IMR-90 (cell line): ENCODE results near the gene NHLRC1. TPM values are rescaled to one million over a fixed set of nuclear protein-coding genes. Genes with fewer than 3 reads are reported as not detected.

Experiments used
- ATAC-seq: fragments of 200-7000 bp; cut with Tn5 transposase; 2 replicates; pipeline ENCODE4 v1.9.1; 2020; ENCODE audit warnings: low read depth, mild to moderate bottlenecking, moderate library complexity
- BruUV-seq: library from RNA; stranded (reverse); fragments of 400-500 nt; replicated peaks from 2 replicates; lab custom pipeline; 2021; lab: Mats Ljungman, UMichigan
- CTCF ChIA-PET: fragments of 300-600 bp; formaldehyde crosslinking; extraction: SDS; loops from one replicate; lab custom pipeline; 2021; ENCODE audit warnings: antibody characterized with exemption; lab: Yijun Ruan, JAX
- POLR2A ChIA-PET: fragments of 300-600 bp; sonication (Branson Sonifier 250); formaldehyde crosslinking; loops from one replicate; lab custom pipeline; 2022; ENCODE audit warnings: antibody characterized with exemption; ENCODE audit not compliant: unreplicated experiment; lab: Charles Lee
- DNase-seq: peaks from one replicate; pipeline ENCODE4 v3.0.0; 2013
- H2AFZ ChIP-seq: replicated peaks from 2 replicates; pipeline ENCODE3; 2013; ENCODE audit warnings: low read length, mild to moderate bottlenecking; ENCODE audit not compliant: poor library complexity
- H2AK5ac ChIP-seq: 2 replicates; pipeline ENCODE4 v1.6.1; 2013; ENCODE audit warnings: low read depth, low read length, inconsistent platforms
- H2AK9ac ChIP-seq: replicated peaks from 2 replicates; pipeline ENCODE3; 2013; ENCODE audit warnings: mild to moderate bottlenecking, low read depth, low read length, moderate library complexity; ENCODE audit not compliant: poor library complexity
- H2BK120ac ChIP-seq: 2 replicates; pipeline ENCODE4 v1.6.1; 2013; ENCODE audit warnings: low read depth, low read length, inconsistent platforms
- H2BK15ac ChIP-seq: 3 replicates; pipeline ENCODE4 v1.6.1; 2013; ENCODE audit warnings: low read depth, low read length, inconsistent platforms
- H2BK20ac ChIP-seq: 2 replicates; pipeline ENCODE4 v1.6.1; 2013; ENCODE audit warnings: low read depth, mild to moderate bottlenecking, inconsistent platforms, low read length, moderate library complexity
- H2BK5ac ChIP-seq: 2 replicates; pipeline ENCODE4 v1.6.1; 2013; ENCODE audit warnings: mild to moderate bottlenecking, low read depth, low read length, inconsistent platforms; ENCODE audit not compliant: poor library complexity, severe bottlenecking
- H3K14ac ChIP-seq: replicated peaks from 2 replicates; pipeline ENCODE4 v1.6.1; 2013; ENCODE audit warnings: low read depth, low read length, inconsistent platforms
- H3K18ac ChIP-seq: 2 replicates; pipeline ENCODE4 v1.6.1; 2013; ENCODE audit warnings: low read depth, low read length, control low read depth
- H3K23ac ChIP-seq: 2 replicates; pipeline ENCODE4 v1.6.1; 2013; ENCODE audit warnings: low read depth, low read length, inconsistent platforms
- H3K27ac ChIP-seq: 2 replicates; pipeline ENCODE4 v1.5.1; 2013; ENCODE audit warnings: mild to moderate bottlenecking, control low read depth, low read length; ENCODE audit not compliant: insufficient read depth
- H3K27me3 ChIP-seq: 2 replicates; pipeline ENCODE4 v1.6.1; 2013; ENCODE audit warnings: low read length; ENCODE audit not compliant: control insufficient read depth, insufficient read depth
- H3K36me3 ChIP-seq: 2 replicates; pipeline ENCODE4 v1.6.1; 2013; ENCODE audit warnings: low read length, mixed read lengths; ENCODE audit not compliant: control insufficient read depth, insufficient read depth
- H3K4ac ChIP-seq: 2 replicates; pipeline ENCODE4 v1.6.1; 2013; ENCODE audit warnings: low read depth, low read length, inconsistent platforms
- H3K4me1 ChIP-seq: 2 replicates; pipeline ENCODE4 v1.6.1; 2013; ENCODE audit warnings: low read length, mixed read lengths; ENCODE audit not compliant: control insufficient read depth, insufficient read depth
- H3K4me2 ChIP-seq: 2 replicates; pipeline ENCODE4 v1.6.1; 2013; ENCODE audit warnings: low read depth, mild to moderate bottlenecking, control low read depth, low read length, moderate library complexity
- H3K4me3 ChIP-seq: 2 replicates; pipeline ENCODE4 v1.5.1; 2013; ENCODE audit warnings: low read depth, mild to moderate bottlenecking, control low read depth, low read length, moderate library complexity; ENCODE audit not compliant: insufficient read depth
- H3K56ac ChIP-seq: 2 replicates; pipeline ENCODE4 v1.6.1; 2013; ENCODE audit warnings: low read length, inconsistent platforms; ENCODE audit not compliant: insufficient read depth; ENCODE audit errors: extremely low read depth
- H3K79me1 ChIP-seq, 2 experiments: 2 replicates each; pipeline ENCODE4 v1.6.1; 2013; ENCODE audit warnings: low read length in 2 of 2, inconsistent platforms in 1 of 2, low read depth in 1 of 2
- H3K9ac ChIP-seq: 2 replicates; pipeline ENCODE4 v1.6.1; 2013; ENCODE audit warnings: low read depth, low read length, control low read depth
- H3K9me1 ChIP-seq: 2 replicates; pipeline ENCODE4 v1.6.1; 2013; ENCODE audit warnings: low read length, inconsistent platforms; ENCODE audit not compliant: insufficient read depth
- H3K9me3 ChIP-seq: 2 replicates; pipeline ENCODE4 v1.6.1; 2013; ENCODE audit warnings: low read length; ENCODE audit not compliant: control insufficient read depth, insufficient read depth
- H4K20me1 ChIP-seq: 2 replicates; pipeline ENCODE4 v1.6.1; 2013; ENCODE audit warnings: low read length, inconsistent platforms; ENCODE audit not compliant: insufficient read depth
- H4K5ac ChIP-seq: 2 replicates; pipeline ENCODE4 v1.6.1; 2013; ENCODE audit warnings: mild to moderate bottlenecking, low read depth, low read length, control low read depth
- H4K8ac ChIP-seq, 2 experiments: 2 replicates each; pipeline ENCODE4 v1.6.1; 2013; ENCODE audit warnings: low read depth in 2 of 2, low read length in 2 of 2, control low read depth in 1 of 2, inconsistent platforms in 1 of 2
- H4K91ac ChIP-seq: 2 replicates; pipeline ENCODE4 v1.6.1; 2013; ENCODE audit warnings: low read depth, low read length, inconsistent platforms; ENCODE audit not compliant: insufficient read depth
- BHLHE40 ChIP-seq: fragments of 150-350 bp; IDR thresholded peaks from 2 replicates; pipeline ENCODE4 v1.6.1; 2016; ENCODE audit warnings: mild to moderate bottlenecking, low read depth, low read length
- MAZ ChIP-seq: IDR thresholded peaks from 2 replicates; pipeline ENCODE4 v1.6.1; 2012; ENCODE audit warnings: low read depth, mild to moderate bottlenecking, low read length, improper control_type of control experiment, moderate library complexity, borderline replicate concordance
- RCOR1 ChIP-seq: IDR thresholded peaks from 2 replicates; pipeline ENCODE4 v1.6.1; 2012; ENCODE audit warnings: mild to moderate bottlenecking, low read length, improper control_type of control experiment; ENCODE audit not compliant: insufficient replicate concordance
- dilution Hi-C: fragments of 300-500 bp; cut with HindIII; formaldehyde crosslinking; loops from one replicate; pipeline ENCODE4 v1.14.3; 2018; ENCODE audit warnings: low sequenced_read_pairs; ENCODE audit not compliant: unreplicated experiment
- in situ Hi-C: fragments of 300-500 bp; cut with MboI; formaldehyde crosslinking; loops from 3 replicates; pipeline ENCODE4 v1.14.3; 2019; ENCODE audit warnings: low sequenced_read_pairs, inconsistent platforms, mixed read lengths
- intact Hi-C: fragments of 100-400 bp; cut with micrococcal nuclease; formaldehyde crosslinking; loops from 2 replicates; pipeline ENCODE4 v1.10.0; 2022
- polyA plus RNA-seq, 3 experiments: library from polyadenylated mRNA; depleted of rRNA; stranded (reverse); fragments of >200 nt; gene quantifications; 2 replicates each; pipeline ENCODE4 v1.2.3, GENCODE V29; 2012; ENCODE audit warnings: low replicate concordance in 1 of 3
- total RNA-seq: library from RNA; depleted of rRNA; stranded (reverse); fragments of >200 nt; gene quantifications from 2 replicates; pipeline ENCODE4 v1.2.3, GENCODE V29; 2012

Gene NHLRC1
- total and polyA plus RNA-seq, 2 of the 4 experiments (the other 2 are of a cell fraction), result 1.1 TPM

- no peak overlapping the region for H3K27ac ChIP-seq
These were observed 30.8 kb upstream of the NHLRC1 start for GRCh38 chr6:18153311-18153703.

More at GRCh38 chr6:18153311-18153703, 30.8 kb upstream of the NHLRC1 start:
- no peak overlapping the region for H2BK15ac ChIP-seq
- no peak overlapping the region for H2BK120ac ChIP-seq
- ChIA-PET CTCF (interaction anchor here (0.5 kb wide), 1 partner anchor 102 kb away, joined by 3 read pairs; no protein-coding TSS in a partner anchor), POLR2A (no interaction called here)
- TF ChIP-seq BHLHE40, result no peak
- TF ChIP-seq MAZ, result no peak
- no peak for TF ChIP-seq RCOR1
- no peak overlapping the region for H3K4me3 ChIP-seq
- no peak overlapping the region for H2AK9ac ChIP-seq
- dilution Hi-C loops, result no loop called here
- no TSS peak for BruUV-seq
- intact Hi-C loops, result no loop called here
- H3K9me1 ChIP-seq, result peaks cover 6% of the 10 kb centered on the region
- no peak overlapping the region for H3K23ac ChIP-seq
- H3K36me3 ChIP-seq, result no peaks in the 10 kb centered on the region
- H3K4me1 ChIP-seq, result peaks cover 3% of the 10 kb centered on the region
- H3K4me2 ChIP-seq, result peak overlapping the region; percentile 12; the same call in 1 of the 2 replicates
- H3K9ac ChIP-seq, result no peak overlapping the region
- H3K27me3 ChIP-seq, result no peaks in the 10 kb centered on the region
- DNase-seq, result no peak
- H2AFZ ChIP-seq, result no peak overlapping the region
- H3K14ac ChIP-seq, result no peak overlapping the region
- peaks cover 10 to 34% of the 10 kb centered on the region in 2 experiments; a peak in 3 of 4 replicates for H3K79me1 ChIP-seq
- no peaks in the 10 kb centered on the region for H3K9me3 ChIP-seq
- no peak overlapping the region for H3K4ac ChIP-seq
- no peak overlapping the region for H3K18ac ChIP-seq
- H3K56ac ChIP-seq, result no peak overlapping the region
- H2BK20ac ChIP-seq, result no peak overlapping the region
- peak overlapping the region; percentile 8 for H2BK5ac ChIP-seq
- H4K91ac ChIP-seq, result no peak overlapping the region
- ATAC-seq, result no peak
- no peak overlapping the region for H4K8ac ChIP-seq
- H2AK5ac ChIP-seq, result no peak overlapping the region
- no peaks in the 10 kb centered on the region for H4K20me1 ChIP-seq
- in situ Hi-C loops, result no loop called here
- H4K5ac ChIP-seq, result no peak overlapping the region
